Ishikawa (cell line): Measurements from ENCODE around the gene DNPEP.

Experiments
- CEBPB ChIP-seq: IDR thresholded peaks from 2 replicates; pipeline ENCODE4 v1.6.1; 2012
- CREB1 ChIP-seq: IDR thresholded peaks from 2 replicates; pipeline ENCODE4 v1.6.1; 2012; ENCODE audit warnings: low read depth
- EGR1 ChIP-seq: IDR thresholded peaks from 2 replicates; pipeline ENCODE4 v1.6.1; 2012
- EP300 ChIP-seq: IDR thresholded peaks from 2 replicates; pipeline ENCODE4 v1.6.1; 2012; ENCODE audit warnings: borderline replicate concordance
- FOXM1 ChIP-seq: IDR thresholded peaks from 2 replicates; pipeline ENCODE4 v1.6.1; 2012; ENCODE audit warnings: low read depth, borderline replicate concordance
- MAX ChIP-seq: IDR thresholded peaks from 2 replicates; pipeline ENCODE4 v1.6.1; 2012
- NFIC ChIP-seq: IDR thresholded peaks from 2 replicates; pipeline ENCODE4 v1.6.1; 2012
- RAD21 ChIP-seq: IDR thresholded peaks from 2 replicates; pipeline ENCODE4 v1.6.1; 2012; ENCODE audit warnings: low read depth
- TAF1 ChIP-seq: IDR thresholded peaks from 2 replicates; pipeline ENCODE4 v1.6.1; 2012; ENCODE audit warnings: low read depth, mild to moderate bottlenecking
- TCF12 ChIP-seq: IDR thresholded peaks from 2 replicates; pipeline ENCODE4 v1.6.1; 2012; ENCODE audit warnings: low read depth
- TEAD4 ChIP-seq: IDR thresholded peaks from 2 replicates; pipeline ENCODE4 v1.6.1; 2012
- YY1 ChIP-seq: IDR thresholded peaks from 2 replicates; pipeline ENCODE4 v1.6.1; 2012; ENCODE audit warnings: low read depth
- ZBTB7A ChIP-seq: IDR thresholded peaks from 2 replicates; pipeline ENCODE4 v1.6.1; 2012; ENCODE audit warnings: low read depth

- TF ChIP-seq CEBPB (no peak), ZBTB7A (no peak), MAX (no peak), NFIC (no peak), EGR1 (no peak), TAF1 (no peak), CREB1 (no peak), EP300 (no peak), TCF12 (no peak), FOXM1 (no peak), RAD21 (no peak), TEAD4 (no peak), YY1 (no peak)
Observed at GRCh38 chr2:219419331-219420197, 31.9 kb upstream of the DNPEP start.
